Liver (tissue), 9 donors: ENCODE results near the gene ZNF618. TPM values are rescaled to one million over a fixed set of nuclear protein-coding genes. Genes with fewer than 3 reads are reported as not detected.
A peak's percentile ranks its signal among the peaks of the same experiment; 100 is the strongest.

ENCODE experiments used
- DNase-seq: peaks from one replicate; pipeline ENCODE4 v3.0.0-alpha.2; 2017; ENCODE audit warnings: low spot score
- H3K27ac ChIP-seq, 2 donors: one replicate each; pipeline ENCODE4 v1.7.0; 2013; ENCODE audit warnings: inconsistent platforms in 2 of 2, low read length in 2 of 2, control low read depth in 1 of 2, low read depth in 1 of 2, mild to moderate bottlenecking in 1 of 2
- H3K27me3 ChIP-seq, 4 donors: one replicate each; pipeline versions ENCODE4 v1.6.1 to v1.7.0; 2013; ENCODE audit warnings: low read length in 3 of 4, inconsistent platforms in 1 of 4, mild to moderate bottlenecking in 1 of 4, moderate library complexity in 1 of 4; ENCODE audit not compliant: control insufficient read depth in 4 of 4, insufficient read depth in 4 of 4
- H3K36me3 ChIP-seq, 4 donors: one replicate each; pipeline versions ENCODE4 v1.6.1 to v1.7.0; 2013; ENCODE audit warnings: low read length in 3 of 4, mild to moderate bottlenecking in 3 of 4, low read depth in 1 of 4, moderate library complexity in 1 of 4; ENCODE audit not compliant: control insufficient read depth in 4 of 4, insufficient read depth in 3 of 4
- H3K4me1 ChIP-seq, 4 donors: one replicate each; pipeline versions ENCODE4 v1.6.1 to v1.7.0; 2013; ENCODE audit warnings: low read length in 3 of 4, mild to moderate bottlenecking in 3 of 4, moderate library complexity in 1 of 4; ENCODE audit not compliant: control insufficient read depth in 4 of 4, insufficient read depth in 4 of 4
- H3K4me3 ChIP-seq, 3 donors: one replicate each; pipeline versions ENCODE4 v1.6.1 to v1.7.0; 2013; ENCODE audit warnings: low read length in 3 of 3, control low read depth in 1 of 3, low read depth in 1 of 3, mild to moderate bottlenecking in 1 of 3
- H3K9ac ChIP-seq, 2 donors: one replicate each; pipeline ENCODE4 v1.7.0; 2013; ENCODE audit warnings: low read length in 2 of 2, mild to moderate bottlenecking in 2 of 2, moderate library complexity in 2 of 2, control low read depth in 1 of 2, low read depth in 1 of 2
- H3K9me3 ChIP-seq, 4 donors: one replicate each; pipeline versions ENCODE4 v1.6.1 to v1.7.0; 2013; ENCODE audit warnings: low read length in 3 of 4; ENCODE audit not compliant: control insufficient read depth in 4 of 4
- CTCF ChIP-seq: fragments of 150-350 bp; IDR thresholded peaks from 2 replicates; pipeline ENCODE4 v1.5.1; 2017; ENCODE audit warnings: improper control_type of control experiment, low read depth, low read length; ENCODE audit not compliant: missing input control
- FOXA2 ChIP-seq: IDR thresholded peaks from 2 replicates; pipeline ENCODE4 v1.6.1; 2016; ENCODE audit warnings: antibody characterized with exemption
- HNF4A ChIP-seq, 2 donors: conservative IDR thresholded peaks; 2 replicates each; pipeline ENCODE4 v1.6.1; 2016; ENCODE audit warnings: antibody characterized with exemption in 2 of 2, mild to moderate bottlenecking in 2 of 2
- HNF4G ChIP-seq: IDR thresholded peaks from 2 replicates; pipeline ENCODE4 v1.6.1; 2016; ENCODE audit warnings: antibody characterized with exemption
- NR2F2 ChIP-seq: IDR thresholded peaks from 2 replicates; pipeline ENCODE4 v1.6.1; 2016; ENCODE audit warnings: antibody characterized with exemption
- REST ChIP-seq: IDR thresholded peaks from 2 replicates; pipeline ENCODE4 v1.6.1; 2016; ENCODE audit warnings: antibody characterized with exemption, mild to moderate bottlenecking
- RXRA ChIP-seq, 2 donors: IDR thresholded peaks; 2 replicates each; pipeline ENCODE4 v1.6.1; 2017 to 2018; ENCODE audit warnings: antibody characterized with exemption in 2 of 2, mild to moderate bottlenecking in 1 of 2
- TAF1 ChIP-seq: conservative IDR thresholded peaks from 2 replicates; pipeline ENCODE4 v1.6.1; 2016; ENCODE audit warnings: antibody characterized with exemption, mild to moderate bottlenecking
- WGBS: extraction: QIAGEN DNeasy Blood & Tissue Kit; methylation state at CpG from one replicate; pipeline ENCODE4 v1.1.7; 2013; 5-methylcytosine and 5-hydroxymethylcytosine counted together
- polyA plus RNA-seq, 2 donors: library from polyadenylated mRNA; stranded (reverse) in 1 of 2; unstranded in 1 of 2; fragments of 200-250 nt in 1 of 2; fragments of >200 nt in 1 of 2; fragmentation: Nextera tagmentation in 1 of 2; extraction: Ambion mirVana in 1 of 2; gene quantifications; one replicate each; pipeline versions ENCODE4 v1.2.1 to v1.2.3, GENCODE V29; 2013 to 2015
- total RNA-seq, 2 donors: library from RNA; depleted of rRNA; stranded (reverse); fragments of >200 nt; gene quantifications; one replicate each; pipeline ENCODE4 v1.2.3, GENCODE V29; 2014
- donor health status: healthy.
- donor health status: healthy.
- donor health status: healthy.
- donor health status: healthy.
- donor health status: healthy.

The ZNF618 gene
- total and polyA plus RNA-seq, 4 donors = 2.2 to 6.5 (median 3.7) TPM

GRCh38 chr9:114011313-114011712 is 135.2 kb downstream of the ZNF618 start:
- Histone ChIP-seq H3K9me3 (no peaks in the 10 kb centered on the region), H3K27ac (no peak overlapping the region), H3K27me3 (no peaks in the 10 kb centered on the region), H3K4me3 (no peak overlapping the region), H3K36me3 (peaks cover 3 to 28% (median 8%) of the 10 kb centered on the region in 4 donors), H3K9ac (no peak overlapping the region), H3K4me1 (peaks cover 2 to 11% (median 7%) of the 10 kb centered on the region in 4 donors)
- DNase-seq = peak; percentile 16
- WGBS = 92% methylated on average over 9 of the region's 9 CpGs
- TF ChIP-seq HNF4G = no peak
- no peak for TF ChIP-seq RXRA (IDR thresholded peaks at IDR 0.05)
- TF ChIP-seq FOXA2 = no peak
- no peak for TF ChIP-seq CTCF
- no peak for TF ChIP-seq TAF1

- peak; percentile 5 for DNase-seq
- Histone ChIP-seq H3K4me3 (no peak overlapping the region), H3K36me3 (peaks cover 1 to 25% (median 8%) of the 10 kb centered on the region in 4 donors), H3K27me3 (no peaks in the 10 kb centered on the region), H3K27ac (no peak overlapping the region), H3K9ac (no peak overlapping the region), H3K4me1 (peaks cover 2 to 11% (median 7%) of the 10 kb centered on the region in 4 donors), H3K9me3 (no peaks in the 10 kb centered on the region)
- TF ChIP-seq HNF4A (conservative IDR thresholded peaks at IDR 0.05) = no peak
- no peak for TF ChIP-seq NR2F2
- WGBS = 83% methylated on average over 2 of the region's 2 CpGs
Measured at GRCh38 chr9:114012126-114012525, 136.0 kb downstream of the ZNF618 start.

- Histone ChIP-seq H3K9me3 (no peaks in the 10 kb centered on the region), H3K27me3 (no peaks in the 10 kb centered on the region), H3K36me3 (peaks cover 10 to 37% (median 11%) of the 10 kb centered on the region in 4 donors), H3K4me3 (no peak overlapping the region), H3K9ac (no peak overlapping the region), H3K27ac (no peak overlapping the region), H3K4me1 (peaks cover 2 to 11% (median 7%) of the 10 kb centered on the region in 4 donors)
- DNase-seq = no peak
- no peak for TF ChIP-seq RXRA (IDR thresholded peaks at IDR 0.05)
- no peak for TF ChIP-seq REST
- TF ChIP-seq TAF1 = no peak
Measured at GRCh38 chr9:114014044-114014443, 137.9 kb downstream of the ZNF618 start.
